ENCODE results near the gene SBF2. TPM values are rescaled to one million over a fixed set of nuclear protein-coding genes. Genes with fewer than 3 reads are reported as not detected.

The SBF2 gene
- total RNA-seq = 10 to 100 TPM; 29.7 to 60.4 (median 36.0) TPM

DNA sequence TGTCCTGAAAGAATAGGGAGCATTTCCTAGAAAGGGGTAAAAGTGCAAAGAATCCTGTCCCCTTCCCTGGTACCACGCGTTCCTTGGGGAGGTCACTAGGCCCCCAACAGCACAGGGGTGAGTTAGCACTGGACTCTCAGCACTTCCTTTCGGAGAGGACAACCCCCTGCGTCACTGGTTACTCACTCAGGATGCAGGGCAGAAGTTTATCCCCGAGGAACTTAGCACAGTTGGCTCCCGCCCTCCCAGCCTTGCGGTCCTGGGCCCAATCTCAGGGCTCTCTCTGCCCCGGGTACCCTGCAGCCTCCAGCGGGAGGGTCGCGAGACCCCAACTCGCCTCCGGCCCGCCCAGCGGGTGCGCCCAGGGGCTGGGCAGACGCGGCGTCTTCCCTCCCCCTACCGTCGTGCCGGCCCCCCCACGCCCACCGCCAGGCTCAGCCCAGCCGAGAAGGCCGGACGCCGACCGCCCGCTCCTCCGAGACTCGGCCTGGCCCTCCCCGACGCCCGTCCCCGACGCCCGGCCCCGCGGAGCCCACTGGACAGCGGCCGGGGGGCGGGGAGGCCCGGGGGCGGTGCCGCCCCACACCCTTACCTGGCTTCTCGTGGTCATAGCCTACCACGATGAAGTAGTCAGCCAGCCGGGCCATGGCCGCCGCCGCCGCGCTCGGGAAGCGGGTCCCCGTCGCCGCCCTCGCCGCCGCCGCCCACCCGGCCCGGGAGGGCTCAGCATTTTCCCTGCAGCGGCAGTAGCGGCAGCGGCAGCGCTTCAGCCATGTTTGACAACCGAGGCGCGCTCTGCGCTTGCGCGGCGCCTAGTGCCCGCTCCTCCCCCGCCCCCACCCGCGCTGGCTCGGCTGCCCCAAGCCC, at the start of gene SBF2:
Gene SBF2, minus strand, starts transcription at position 797 of the 867 bp plus-strand sequence. Its CDS starts 150 bp downstream, at position 647.
- TF ChIP-seq CTCF (IDR thresholded peaks at IDR 0.05) (no peak), POLR2A (IDR thresholded peaks at IDR 0.05) (peak in 1 of 2 donors; percentile 28)
- intact Hi-C loops (cut with DNase I; ENCODE audit: low total_unique reads) = no loop called here

GRCh38 chr11:10338287-10338686, 44.3 kb upstream of the SBF2 start:
- DNase-seq (ENCODE audit: low spot score in 2 of 2) = no peak
- TF ChIP-seq POLR2A (IDR thresholded peaks at IDR 0.05) = no peak
- TF ChIP-seq CTCF (IDR thresholded peaks at IDR 0.05) = no peak
- intact Hi-C loops (cut with DNase I; ENCODE audit: low total_unique reads) = no loop called here
- no peak overlapping the region for H3K4me3 ChIP-seq (ENCODE audit: low read depth, poor library complexity, severe bottlenecking)

More for the DNA sequence above, at the start of gene SBF2:
- WGBS, 2 donors = 1% methylated on average over 28 to 62 of the region's 81 CpGs
- H3K4me3 ChIP-seq (ENCODE audit: low read depth, poor library complexity, severe bottlenecking) = peak within 1 kb of the TSS; percentile 91
- DNase-seq (ENCODE audit: low spot score in 2 of 2) = peak; percentile 85 to 96

- WGBS, 2 donors = 81 to 83% methylated on average over 1 of the region's 1 CpG
- no peak for DNase-seq (ENCODE audit: low spot score in 2 of 2)
- intact Hi-C loops (cut with DNase I; ENCODE audit: low total_unique reads) = no loop called here
- no peak overlapping the region for H3K4me3 ChIP-seq (ENCODE audit: low read depth, poor library complexity, severe bottlenecking)
- TF ChIP-seq POLR2A (IDR thresholded peaks at IDR 0.05) = no peak
- no peak for TF ChIP-seq CTCF (IDR thresholded peaks at IDR 0.05)
Observed at GRCh38 chr11:10333490-10333889, 39.5 kb upstream of the SBF2 start.

DNA sequence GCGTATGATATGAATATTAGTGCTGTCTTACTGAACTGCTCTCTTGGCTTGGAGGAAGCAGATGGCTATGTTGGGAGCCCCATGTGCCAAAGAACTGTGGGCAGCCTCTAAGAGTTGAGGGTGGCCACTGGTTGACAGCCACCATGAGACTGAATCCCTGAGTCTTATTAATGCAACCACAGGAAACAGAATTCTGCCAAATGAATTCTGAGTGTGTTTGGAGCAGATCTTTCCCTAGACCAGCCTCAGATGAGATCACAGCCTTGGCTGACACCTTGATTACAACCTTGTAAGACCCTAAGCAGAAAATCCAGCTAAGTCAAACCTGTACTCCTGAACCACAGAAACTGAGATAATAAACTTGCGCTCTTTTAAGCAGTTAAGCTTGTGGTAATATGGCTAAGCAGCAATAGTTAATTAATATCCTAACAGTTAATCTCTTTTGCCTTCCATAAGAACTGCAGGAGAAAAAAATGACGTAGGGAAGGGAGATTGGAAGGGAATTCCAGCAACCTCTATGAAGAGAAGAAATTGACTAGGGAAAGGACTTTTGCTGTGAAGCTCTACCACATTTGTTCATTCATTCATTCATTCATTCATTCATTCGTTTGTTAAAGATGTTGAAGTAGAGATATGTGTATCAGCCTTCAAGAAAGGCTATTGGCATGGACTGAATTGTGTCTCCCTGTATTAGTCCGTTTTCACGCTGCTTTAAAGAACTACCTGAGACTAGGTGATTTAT, 37.7 kb upstream of the SBF2 start:
- TF ChIP-seq CTCF (IDR thresholded peaks at IDR 0.05) = no peak
- TF ChIP-seq POLR2A (IDR thresholded peaks at IDR 0.05) = no peak
- intact Hi-C loops (cut with DNase I; ENCODE audit: low total_unique reads) = no loop called here
- 82 to 91% methylated on average over 6 of the region's 6 CpGs for WGBS, 2 donors
- H3K4me3 ChIP-seq (ENCODE audit: low read depth, poor library complexity, severe bottlenecking) = no peak overlapping the region
- no peak for DNase-seq (ENCODE audit: low spot score in 2 of 2)

GRCh38 chr11:10329935-10330334, 35.9 kb upstream of the SBF2 start:
- intact Hi-C loops (cut with DNase I; ENCODE audit: low total_unique reads) = no loop called here
- WGBS, 2 donors = 36 to 39% methylated on average over 2 of the region's 2 CpGs

More at GRCh38 chr11:10329935-10330334, 35.9 kb upstream of the SBF2 start:
- no peak for DNase-seq (ENCODE audit: low spot score in 2 of 2)
- no peak for TF ChIP-seq CTCF (IDR thresholded peaks at IDR 0.05)
- no peak for TF ChIP-seq POLR2A (IDR thresholded peaks at IDR 0.05)
- H3K4me3 ChIP-seq (ENCODE audit: low read depth, poor library complexity, severe bottlenecking) = no peak overlapping the region

All from lower leg skin (tissue), 4 donors.